Right atrium auricular region (tissue), 2 donors: ENCODE measurements around the gene SH3GL3. TPM values are rescaled to one million over a fixed set of nuclear protein-coding genes. Genes with fewer than 3 reads are reported as not detected.
A peak's percentile ranks its signal among the peaks of the same experiment; 100 is the strongest.

ENCODE experiments used
- DNase-seq: peaks from one replicate; pipeline ENCODE4 v3.0.0-alpha.2; 2019; ENCODE audit warnings: low spot score
- H3K27ac ChIP-seq, 2 donors: fragments of 200-600 bp; sonication (generic); 1 replicate in 1 of 2; 2 replicates in 1 of 2; pipeline ENCODE4 v1.5.1; 2016 to 2019
- H3K27me3 ChIP-seq, 2 donors: fragments of 200-600 bp; sonication (generic); one replicate each; pipeline versions ENCODE4 v1.5.1 to v1.6.0; 2017 to 2019
- H3K36me3 ChIP-seq: fragments of 200-600 bp; sonication (generic); one replicate; pipeline ENCODE4 v1.5.1; 2016
- H3K4me1 ChIP-seq, 2 donors: fragments of 200-600 bp; sonication (generic); one replicate each; pipeline versions ENCODE4 v1.5.1 to v1.6.0; 2017 to 2019
- H3K4me3 ChIP-seq, 2 donors: fragments of 200-600 bp; sonication (generic); 1 replicate in 1 of 2; 2 replicates in 1 of 2; pipeline ENCODE4 v1.5.1; 2017 to 2019; ENCODE audit warnings: mild to moderate bottlenecking in 1 of 2, moderate library complexity in 1 of 2
- H3K9me3 ChIP-seq, 2 donors: fragments of 200-600 bp; sonication (generic); one replicate each; pipeline ENCODE4 v1.5.1; 2019
- total RNA-seq, 2 donors: library from RNA; depleted of rRNA; stranded (reverse); fragments of >200 nt; gene quantifications; one replicate each; pipeline ENCODE4 v1.1.0, GENCODE V29; 2016
- TF ChIP-seq, protein P1 (sequence below), 2 donors: fragments of 200-600 bp; sonication (generic); IDR thresholded peaks; one replicate each; pipeline ENCODE4 v1.5.1; 2019; ENCODE audit warnings: antibody characterized with exemption in 2 of 2

Gene SH3GL3, protein sequence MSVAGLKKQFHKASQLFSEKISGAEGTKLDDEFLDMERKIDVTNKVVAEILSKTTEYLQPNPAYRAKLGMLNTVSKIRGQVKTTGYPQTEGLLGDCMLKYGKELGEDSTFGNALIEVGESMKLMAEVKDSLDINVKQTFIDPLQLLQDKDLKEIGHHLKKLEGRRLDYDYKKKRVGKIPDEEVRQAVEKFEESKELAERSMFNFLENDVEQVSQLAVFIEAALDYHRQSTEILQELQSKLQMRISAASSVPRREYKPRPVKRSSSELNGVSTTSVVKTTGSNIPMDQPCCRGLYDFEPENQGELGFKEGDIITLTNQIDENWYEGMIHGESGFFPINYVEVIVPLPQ
- 1 to 10 TPM in 1 of 2 donors, not detected in 1; 4.1 TPM for total RNA-seq

DNA sequence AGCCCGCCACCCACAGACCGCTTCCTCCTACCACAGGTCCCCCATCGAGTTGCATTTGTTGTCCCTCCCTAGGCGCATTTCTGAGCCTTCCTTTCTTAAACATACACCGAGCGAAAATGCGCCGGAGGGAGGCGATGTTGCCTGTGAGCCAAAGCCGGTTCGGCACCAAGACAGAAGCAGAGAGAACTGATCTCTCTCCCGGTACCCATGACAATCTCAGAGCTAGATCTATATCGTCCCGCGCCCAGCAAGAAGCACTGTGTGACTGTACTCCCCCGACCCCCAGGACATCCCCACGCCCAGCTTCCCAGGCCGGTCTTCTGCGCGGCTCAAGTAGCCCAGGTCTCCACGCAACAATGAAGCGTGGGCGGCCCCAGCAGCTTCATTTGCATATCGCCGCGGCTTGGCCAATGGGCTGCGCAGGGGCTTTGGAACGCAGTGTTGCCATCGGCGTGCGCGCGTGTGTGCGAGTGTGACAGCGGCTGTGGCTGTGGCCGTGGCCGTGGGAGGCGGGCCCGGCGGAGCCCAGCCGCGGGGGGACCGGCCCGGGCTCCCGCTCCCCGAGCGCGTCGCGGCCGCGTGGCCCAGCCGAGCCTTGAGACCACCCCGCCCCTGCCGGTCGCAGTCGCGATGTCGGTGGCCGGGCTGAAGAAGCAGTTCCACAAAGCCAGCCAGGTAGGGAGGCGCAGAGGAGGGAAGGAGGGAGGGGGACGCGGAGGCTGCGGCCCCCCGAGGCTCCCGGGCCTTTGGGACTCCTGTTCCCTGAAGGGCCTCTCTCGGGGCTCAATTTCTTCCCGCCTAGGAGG lies at the start of gene SH3GL3:
TSS of gene SH3GL3 (plus strand) at position 438 of the 806 bp plus-strand sequence. CDS start at position 631, 193 bp downstream.
- H3K27me3 ChIP-seq: no peaks in the 10 kb centered on the region
- TF ChIP-seq, protein P1, sequence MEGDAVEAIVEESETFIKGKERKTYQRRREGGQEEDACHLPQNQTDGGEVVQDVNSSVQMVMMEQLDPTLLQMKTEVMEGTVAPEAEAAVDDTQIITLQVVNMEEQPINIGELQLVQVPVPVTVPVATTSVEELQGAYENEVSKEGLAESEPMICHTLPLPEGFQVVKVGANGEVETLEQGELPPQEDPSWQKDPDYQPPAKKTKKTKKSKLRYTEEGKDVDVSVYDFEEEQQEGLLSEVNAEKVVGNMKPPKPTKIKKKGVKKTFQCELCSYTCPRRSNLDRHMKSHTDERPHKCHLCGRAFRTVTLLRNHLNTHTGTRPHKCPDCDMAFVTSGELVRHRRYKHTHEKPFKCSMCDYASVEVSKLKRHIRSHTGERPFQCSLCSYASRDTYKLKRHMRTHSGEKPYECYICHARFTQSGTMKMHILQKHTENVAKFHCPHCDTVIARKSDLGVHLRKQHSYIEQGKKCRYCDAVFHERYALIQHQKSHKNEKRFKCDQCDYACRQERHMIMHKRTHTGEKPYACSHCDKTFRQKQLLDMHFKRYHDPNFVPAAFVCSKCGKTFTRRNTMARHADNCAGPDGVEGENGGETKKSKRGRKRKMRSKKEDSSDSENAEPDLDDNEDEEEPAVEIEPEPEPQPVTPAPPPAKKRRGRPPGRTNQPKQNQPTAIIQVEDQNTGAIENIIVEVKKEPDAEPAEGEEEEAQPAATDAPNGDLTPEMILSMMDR (IDR thresholded peaks at IDR 0.05): peak in 1 of 2 donors; percentile 57
- H3K4me3 ChIP-seq: peak within 1 kb of the TSS; percentile 35 to 55
- peaks cover 0 to 9% of the 10 kb centered on the region in 2 donors for H3K4me1 ChIP-seq
- DNase-seq: peak; percentile 83
- no peaks in the 10 kb centered on the region for H3K36me3 ChIP-seq
- H3K9me3 ChIP-seq: no peaks in the 10 kb centered on the region
- H3K27ac ChIP-seq: no peak within 1 kb of the TSS

DNA sequence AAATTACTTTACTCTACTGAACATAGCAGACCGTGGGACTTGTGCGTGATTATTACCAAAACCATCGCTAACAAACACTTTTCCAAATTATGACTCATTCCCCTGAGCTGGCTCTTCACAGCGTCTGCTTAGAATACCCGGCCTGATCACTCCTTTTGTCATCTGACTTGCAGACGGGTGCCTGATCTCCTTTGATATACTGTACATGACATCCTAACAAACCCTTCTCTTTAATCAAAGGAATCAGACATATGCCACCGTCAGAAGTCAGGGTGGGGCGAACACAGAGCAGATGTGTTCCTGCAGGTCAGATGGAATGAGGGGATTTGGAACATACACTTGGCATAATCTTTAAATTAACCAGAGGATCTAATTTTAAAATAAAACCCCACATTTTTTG lies 48.5 kb upstream of the SH3GL3 start:
- H3K27me3 ChIP-seq: no peaks in the 10 kb centered on the region
- DNase-seq: no peak

DNA sequence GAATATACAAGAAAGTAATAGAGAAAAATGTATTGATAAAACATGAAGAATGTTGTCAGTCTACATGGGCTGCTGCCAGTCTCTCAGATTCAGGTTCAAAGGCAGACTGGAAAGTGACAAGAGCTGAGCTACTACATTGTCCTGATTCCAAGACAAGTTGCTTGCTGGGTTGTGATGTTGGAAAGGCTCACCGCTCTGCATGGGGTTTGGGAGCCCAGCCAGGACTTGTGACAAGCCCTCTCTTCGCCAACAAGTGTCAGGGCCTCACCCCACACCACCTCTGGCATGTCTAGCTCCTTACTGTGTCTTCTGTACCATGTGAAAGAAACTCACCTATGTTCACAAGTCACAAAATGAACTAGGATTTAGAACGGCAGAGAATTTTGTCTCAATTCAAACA lies 43.0 kb upstream of the SH3GL3 start:
- H3K4me3 ChIP-seq: no peak overlapping the region
- H3K27me3 ChIP-seq: no peaks in the 10 kb centered on the region
- H3K9me3 ChIP-seq: no peaks in the 10 kb centered on the region
- TF ChIP-seq, protein P1 (IDR thresholded peaks at IDR 0.05): no peak
- DNase-seq: peak; percentile 47
- H3K4me1 ChIP-seq: peaks cover 0 to 8% of the 10 kb centered on the region in 2 donors
- no peak overlapping the region for H3K27ac ChIP-seq
- no peaks in the 10 kb centered on the region for H3K36me3 ChIP-seq

More for the DNA sequence above, 48.5 kb upstream of the SH3GL3 start:
- Histone ChIP-seq H3K9me3 (no peaks in the 10 kb centered on the region), H3K27ac (no peak overlapping the region), H3K4me1 (peaks cover 0 to 8% of the 10 kb centered on the region in 2 donors), H3K4me3 (no peak overlapping the region), H3K36me3 (no peaks in the 10 kb centered on the region)
- TF ChIP-seq, protein P1 (IDR thresholded peaks at IDR 0.05): no peak

DNA sequence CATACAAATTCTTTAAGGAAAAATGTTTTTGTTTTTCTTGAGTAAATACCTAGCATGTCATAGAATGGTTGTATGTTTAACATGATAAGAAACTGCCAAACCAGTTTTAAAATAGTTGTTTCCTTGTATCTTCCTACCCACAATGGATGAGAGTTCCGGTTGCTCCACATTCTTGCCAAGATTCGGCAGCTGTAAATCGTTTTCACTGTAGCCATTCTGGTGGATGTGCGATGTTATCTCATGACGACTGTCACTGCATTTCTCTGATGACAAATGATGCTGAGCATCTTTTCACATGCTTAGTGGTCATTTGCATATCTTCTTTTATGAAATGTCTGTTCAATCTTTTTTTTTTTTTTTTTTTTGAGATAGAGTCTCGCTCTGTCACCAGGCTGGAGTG lies 36.6 kb upstream of the SH3GL3 start:
- TF ChIP-seq, protein P1 (IDR thresholded peaks at IDR 0.05): no peak
- H3K4me1 ChIP-seq: no peaks in the 10 kb centered on the region
- H3K36me3 ChIP-seq: no peaks in the 10 kb centered on the region
- no peaks in the 10 kb centered on the region for H3K27me3 ChIP-seq
- no peak overlapping the region for H3K4me3 ChIP-seq
- DNase-seq: no peak
- no peak overlapping the region for H3K27ac ChIP-seq
- H3K9me3 ChIP-seq: no peaks in the 10 kb centered on the region

DNA sequence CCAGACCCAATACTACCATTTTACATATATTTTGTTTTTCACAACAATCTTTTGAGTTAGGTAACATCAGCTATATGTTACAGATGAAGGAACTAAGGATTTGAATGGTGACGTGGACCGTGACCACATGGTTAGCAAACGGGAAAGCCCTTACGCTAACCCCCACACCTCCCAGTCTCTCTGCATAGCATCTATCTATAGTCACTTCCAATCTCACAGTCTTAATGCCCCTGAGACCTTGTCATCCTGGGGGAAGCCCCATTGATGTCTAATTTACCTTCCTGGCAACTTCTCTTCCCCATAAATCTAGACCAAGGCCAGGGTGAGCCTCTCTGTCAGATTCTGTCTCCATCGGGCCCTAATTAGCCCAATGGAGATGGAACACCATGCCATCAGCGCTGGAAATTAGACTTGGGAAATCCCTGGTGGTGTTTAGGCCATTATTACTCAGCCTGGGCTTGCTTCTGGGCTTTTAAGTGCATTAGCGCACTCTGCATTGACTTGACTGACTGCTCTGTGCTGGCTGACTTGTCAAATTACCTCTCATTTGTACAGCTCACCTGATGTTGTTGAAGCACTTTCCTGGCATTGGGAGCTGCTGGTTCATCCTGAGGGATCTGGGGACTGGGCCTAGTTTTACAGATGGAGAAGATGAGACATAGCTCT lies 34.0 kb upstream of the SH3GL3 start:
- TF ChIP-seq, protein P1 (IDR thresholded peaks at IDR 0.05): no peak
- Histone ChIP-seq H3K4me1 (no peaks in the 10 kb centered on the region), H3K9me3 (no peaks in the 10 kb centered on the region), H3K27me3 (no peaks in the 10 kb centered on the region), H3K36me3 (no peaks in the 10 kb centered on the region), H3K27ac (no peak overlapping the region), H3K4me3 (no peak overlapping the region)
- no peak for DNase-seq
